GM19328 (cell line): Measurements from ENCODE around the gene PHYHIPL.

Source experiments
- ATAC-seq: cut with Tn5 transposase; IDR thresholded peaks from one replicate; pipeline ENCODE4 v1.9.1; 2021; ENCODE audit warnings: mild to moderate bottlenecking, moderate library complexity; ENCODE audit not compliant: unreplicated experiment

PHYHIPL gene

GRCh38 chr10:59252491-59252890 lies 76.0 kb downstream of the PHYHIPL start:
- no peak for ATAC-seq

- no peak for ATAC-seq
Measured at GRCh38 chr10:59255463-59255862, 79.0 kb downstream of the PHYHIPL start.

- no peak for ATAC-seq
Measured at GRCh38 chr10:59257224-59257623, 80.8 kb downstream of the PHYHIPL start.

GRCh38 chr10:59258890-59259289 lies 82.4 kb downstream of the PHYHIPL start:
- ATAC-seq = no peak

GRCh38 chr10:59265141-59265540 lies 88.7 kb downstream of the PHYHIPL start:
- no peak for ATAC-seq

- no peak for ATAC-seq
Measured at GRCh38 chr10:59266321-59266720, 89.9 kb downstream of the PHYHIPL start.

GRCh38 chr10:59268460-59268859 lies 92.0 kb downstream of the PHYHIPL start:
- ATAC-seq = no peak

GRCh38 chr10:59269651-59270050 lies 93.2 kb downstream of the PHYHIPL start:
- no peak for ATAC-seq

GRCh38 chr10:59270492-59270891 lies 94.0 kb downstream of the PHYHIPL start:
- no peak for ATAC-seq

GRCh38 chr10:59271160-59271559 lies 94.7 kb downstream of the PHYHIPL start:
- no peak for ATAC-seq

GRCh38 chr10:59272061-59272460 lies 95.6 kb downstream of the PHYHIPL start:
- ATAC-seq = no peak

- no peak for ATAC-seq
Measured at GRCh38 chr10:59273445-59273844, 97.0 kb downstream of the PHYHIPL start.

GRCh38 chr10:59276133-59276532 lies 99.7 kb downstream of the PHYHIPL start:
- ATAC-seq = no peak

GRCh38 chr10:59276919-59277318 lies 100.5 kb downstream of the PHYHIPL start:
- no peak for ATAC-seq

GRCh38 chr10:59279476-59279875 lies 103.0 kb downstream of the PHYHIPL start:
- no peak for ATAC-seq

GRCh38 chr10:59279991-59280505 lies 103.6 kb downstream of the PHYHIPL start:
- ATAC-seq = no peak

- ATAC-seq = no peak
Measured at GRCh38 chr10:59281861-59282260, 105.4 kb downstream of the PHYHIPL start.

GRCh38 chr10:59283456-59284091 lies 107.1 kb downstream of the PHYHIPL start:
- ATAC-seq = no peak

- no peak for ATAC-seq
Measured at GRCh38 chr10:59284118-59284975, 107.9 kb downstream of the PHYHIPL start.

- no peak for ATAC-seq
Measured at GRCh38 chr10:59285073-59285472, 108.6 kb downstream of the PHYHIPL start.

GRCh38 chr10:59285848-59286247 lies 109.4 kb downstream of the PHYHIPL start:
- ATAC-seq = no peak

- no peak for ATAC-seq
Measured at GRCh38 chr10:59287587-59288255, 111.3 kb downstream of the PHYHIPL start.
